CD4-positive, alpha-beta T cell treated with Interleukin-21 for 1 hour (primary cell): Measurements from ENCODE around the gene TP53AIP1.
A peak's percentile ranks its signal among the peaks of the same experiment; 100 is the strongest.

Source experiments
- DNase-seq: peaks from one replicate; pipeline ENCODE4 v3.0.0-alpha.2; 2020

Gene TP53AIP1

GRCh38 chr11:128942817-128943427, at the start of gene TP53AIP1:
Gene TP53AIP1, minus strand, starts transcription at chr11:128942871. Its CDS starts 5,053 bp downstream, at chr11:128937818.
- DNase-seq, result no peak

- DNase-seq, result no peak
These were observed 45.7 kb upstream of the TP53AIP1 start for GRCh38 chr11:128988242-128988970.

GRCh38 chr11:128985880-128986279, 43.2 kb upstream of the TP53AIP1 start:
- DNase-seq, result no peak

- no peak for DNase-seq
These were observed 40.4 kb upstream of the TP53AIP1 start for GRCh38 chr11:128983023-128983422.

- no peak for DNase-seq
These were observed 38.6 kb upstream of the TP53AIP1 start for GRCh38 chr11:128981254-128981653.

GRCh38 chr11:128970598-128971190, 28.0 kb upstream of the TP53AIP1 start:
- DNase-seq, result no peak

GRCh38 chr11:128968916-128969315, 26.2 kb upstream of the TP53AIP1 start:
- DNase-seq, result no peak

GRCh38 chr11:128967578-128967977, 24.9 kb upstream of the TP53AIP1 start:
- no peak for DNase-seq

GRCh38 chr11:128965485-128965884, 22.8 kb upstream of the TP53AIP1 start:
- peak; percentile 5 for DNase-seq

GRCh38 chr11:128964463-128964930, 21.8 kb upstream of the TP53AIP1 start:
- no peak for DNase-seq

GRCh38 chr11:128963744-128964325, 21.2 kb upstream of the TP53AIP1 start:
- no peak for DNase-seq

- no peak for DNase-seq
These were observed 20.2 kb upstream of the TP53AIP1 start for GRCh38 chr11:128962896-128963295.

- no peak for DNase-seq
These were observed 19.0 kb upstream of the TP53AIP1 start for GRCh38 chr11:128961645-128962044.

- DNase-seq, result no peak
These were observed 14.5 kb upstream of the TP53AIP1 start for GRCh38 chr11:128957202-128957482.

GRCh38 chr11:128956401-128957201, 13.9 kb upstream of the TP53AIP1 start:
- DNase-seq, result peak; percentile 54

GRCh38 chr11:128955636-128956035, 13.0 kb upstream of the TP53AIP1 start:
- no peak for DNase-seq

- no peak for DNase-seq
These were observed 10.5 kb upstream of the TP53AIP1 start for GRCh38 chr11:128953151-128953550.

GRCh38 chr11:128949791-128950454, 7.3 kb upstream of the TP53AIP1 start:
- no peak for DNase-seq

- DNase-seq, result no peak
These were observed 5.9 kb upstream of the TP53AIP1 start for GRCh38 chr11:128948583-128948982.

- no peak for DNase-seq
These were observed 5.1 kb upstream of the TP53AIP1 start for GRCh38 chr11:128947773-128948172.

GRCh38 chr11:128946648-128947047, 4.0 kb upstream of the TP53AIP1 start:
- no peak for DNase-seq

GRCh38 chr11:128943428-128943976, 831 bp upstream of the TP53AIP1 start:
- no peak for DNase-seq
